Measurements from ENCODE around the gene MEIS2.

DNA sequence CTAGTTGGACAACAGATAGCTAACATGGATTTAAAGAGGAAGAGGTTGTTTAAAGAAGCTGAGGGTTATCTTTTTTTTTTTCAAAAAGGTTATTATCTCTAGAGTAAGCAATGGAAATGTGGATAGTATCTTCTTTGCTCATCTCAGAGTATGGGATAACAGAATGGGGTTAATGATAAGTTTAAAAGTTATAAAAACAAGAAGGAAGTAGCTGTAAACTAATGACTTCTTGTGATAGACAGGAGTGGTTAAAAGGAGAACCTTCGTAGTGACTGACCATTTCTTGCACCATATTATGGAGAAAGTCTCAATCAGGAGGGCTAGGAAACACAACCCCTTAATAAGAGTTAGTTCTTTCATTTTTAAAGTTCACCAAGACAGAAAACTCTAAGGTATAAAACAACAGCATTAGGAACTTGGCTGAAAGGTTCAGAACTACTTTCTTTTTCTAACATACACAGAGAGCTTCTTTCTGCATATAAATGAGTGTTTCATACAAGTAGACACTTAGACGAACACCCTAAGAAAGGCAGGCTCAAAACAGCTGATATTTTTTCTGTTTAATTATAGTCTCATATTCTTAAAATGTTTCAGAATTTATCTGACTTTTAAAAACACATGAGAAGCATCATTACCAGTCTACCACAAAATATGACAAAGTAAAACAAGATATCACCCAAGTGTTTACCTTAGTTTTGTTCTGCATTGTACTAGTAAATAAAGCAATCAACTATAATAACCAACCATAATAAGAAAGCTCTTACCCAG lies 140.0 kb downstream of the MEIS2 start:
- no peak for TF ChIP-seq EZH2 (IDR thresholded peaks at IDR 0.05; ENCODE audit: low read depth, unreplicated experiment)
- TF ChIP-seq, protein P1, sequence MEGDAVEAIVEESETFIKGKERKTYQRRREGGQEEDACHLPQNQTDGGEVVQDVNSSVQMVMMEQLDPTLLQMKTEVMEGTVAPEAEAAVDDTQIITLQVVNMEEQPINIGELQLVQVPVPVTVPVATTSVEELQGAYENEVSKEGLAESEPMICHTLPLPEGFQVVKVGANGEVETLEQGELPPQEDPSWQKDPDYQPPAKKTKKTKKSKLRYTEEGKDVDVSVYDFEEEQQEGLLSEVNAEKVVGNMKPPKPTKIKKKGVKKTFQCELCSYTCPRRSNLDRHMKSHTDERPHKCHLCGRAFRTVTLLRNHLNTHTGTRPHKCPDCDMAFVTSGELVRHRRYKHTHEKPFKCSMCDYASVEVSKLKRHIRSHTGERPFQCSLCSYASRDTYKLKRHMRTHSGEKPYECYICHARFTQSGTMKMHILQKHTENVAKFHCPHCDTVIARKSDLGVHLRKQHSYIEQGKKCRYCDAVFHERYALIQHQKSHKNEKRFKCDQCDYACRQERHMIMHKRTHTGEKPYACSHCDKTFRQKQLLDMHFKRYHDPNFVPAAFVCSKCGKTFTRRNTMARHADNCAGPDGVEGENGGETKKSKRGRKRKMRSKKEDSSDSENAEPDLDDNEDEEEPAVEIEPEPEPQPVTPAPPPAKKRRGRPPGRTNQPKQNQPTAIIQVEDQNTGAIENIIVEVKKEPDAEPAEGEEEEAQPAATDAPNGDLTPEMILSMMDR (conservative IDR thresholded peaks at IDR 0.05; ENCODE audit: low read depth in 2 of 2) = no peak
- TF ChIP-seq JUNB (IDR thresholded peaks at IDR 0.05; ENCODE audit: unreplicated experiment) = no peak
- TF ChIP-seq POLR2AphosphoS5 (IDR thresholded peaks at IDR 0.05; ENCODE audit: low read depth) = no peak
- TF ChIP-seq CREB1 (CRISPR knock-in tag; IDR thresholded peaks at IDR 0.05; ENCODE audit: low read depth) = no peak
- TF ChIP-seq NANOG (IDR thresholded peaks at IDR 0.05; ENCODE audit: borderline replicate concordance) = no peak
- TF ChIP-seq EZH2phosphoT487 (IDR thresholded peaks at IDR 0.05; ENCODE audit: unreplicated experiment) = no peak
- TF ChIP-seq STAT1 (IDR thresholded peaks at IDR 0.05; ENCODE audit: unreplicated experiment) = no peak
